Keratinocyte (primary cell): ENCODE results near the gene ETV3. TPM values are rescaled to one million over a fixed set of nuclear protein-coding genes. Genes with fewer than 3 reads are reported as not detected.
A peak's percentile ranks its signal among the peaks of the same experiment; 100 is the strongest.

Experiments
- DNase-seq: peaks from one replicate; pipeline ENCODE4 v3.0.0-alpha.2; 2011; ENCODE audit warnings: low read depth, missing footprints, low spot score
- FAIRE-seq: peaks from 2 replicates; lab custom pipeline; 2011; peaks lifted over from hg19 to GRCh38; lab: Jason Lieb, UNC
- H2AFZ ChIP-seq: 2 replicates; pipeline ENCODE4 v1.6.0; 2012; ENCODE audit warnings: low read length, control low read depth, inconsistent platforms; ENCODE audit not compliant: control insufficient read depth
- H3K27ac ChIP-seq: 2 replicates; pipeline ENCODE4 v1.5.1; 2011; ENCODE audit warnings: low read length; ENCODE audit not compliant: control insufficient read depth, insufficient read depth
- H3K27me3 ChIP-seq: 3 replicates; pipeline ENCODE4 v1.6.0; 2011; ENCODE audit warnings: low read length; ENCODE audit not compliant: control insufficient read depth, insufficient read depth; ENCODE audit errors: extremely low read depth
- H3K36me3 ChIP-seq, 2 experiments: 2 replicates in 1 of 2; 3 replicates in 1 of 2; pipeline ENCODE4 v1.5.1; 2011; ENCODE audit warnings: low read length in 2 of 2, mild to moderate bottlenecking in 1 of 2; ENCODE audit not compliant: control insufficient read depth in 2 of 2, insufficient read depth in 2 of 2; ENCODE audit errors: extremely low read depth in 1 of 2
- H3K4me1 ChIP-seq: 3 replicates; pipeline ENCODE4 v1.5.1; 2011; ENCODE audit warnings: low read length; ENCODE audit not compliant: control insufficient read depth, insufficient read depth; ENCODE audit errors: extremely low read depth
- H3K4me2 ChIP-seq: 3 replicates; pipeline ENCODE4 v1.6.0; 2011; ENCODE audit warnings: low read depth, low read length; ENCODE audit not compliant: control insufficient read depth, insufficient read depth; ENCODE audit errors: extremely low read depth
- H3K4me3 ChIP-seq, 3 experiments: fragments of 200-600 bp in 1 of 3; sonication (generic) in 1 of 3; 2 replicates in 2 of 3; 3 replicates in 1 of 3; pipeline ENCODE4 v1.5.1; 2011 to 2016; ENCODE audit warnings: low read length in 3 of 3, mild to moderate bottlenecking in 3 of 3, control low read depth in 2 of 3, inconsistent platforms in 1 of 3, low read depth in 1 of 3, mixed read lengths in 1 of 3, mixed run types in 1 of 3, moderate library complexity in 1 of 3; ENCODE audit not compliant: control insufficient read depth in 2 of 3, insufficient read depth in 2 of 3; ENCODE audit errors: extremely low read depth in 1 of 3
- H3K79me2 ChIP-seq: 2 replicates; pipeline ENCODE4 v1.6.0; 2012; ENCODE audit warnings: low read length; ENCODE audit not compliant: control insufficient read depth, insufficient read depth
- H3K9ac ChIP-seq: 3 replicates; pipeline ENCODE4 v1.6.0; 2011; ENCODE audit warnings: low read length; ENCODE audit not compliant: control insufficient read depth, insufficient read depth; ENCODE audit errors: extremely low read depth
- H3K9me1 ChIP-seq: 3 replicates; pipeline ENCODE4 v1.6.0; 2011; ENCODE audit warnings: low read length; ENCODE audit not compliant: control insufficient read depth, insufficient read depth; ENCODE audit errors: extremely low read depth
- H3K9me3 ChIP-seq: 2 replicates; pipeline ENCODE4 v1.5.1; 2012; ENCODE audit warnings: low read depth, low read length; ENCODE audit not compliant: control insufficient read depth
- H4K20me1 ChIP-seq: 3 replicates; pipeline ENCODE4 v1.6.0; 2011; ENCODE audit warnings: low read length; ENCODE audit not compliant: control insufficient read depth, insufficient read depth; ENCODE audit errors: extremely low read depth
- EZH2 ChIP-seq: IDR thresholded peaks from one replicate; pipeline ENCODE4 v1.6.1; 2012; ENCODE audit warnings: inconsistent platforms, mild to moderate bottlenecking, low read length, moderate library complexity
- dilution Hi-C: fragments of 300-500 bp; cut with MboI; formaldehyde crosslinking; loops from one replicate; pipeline ENCODE4 v1.7.0; 2020; ENCODE audit warnings: low sequenced_read_pairs; ENCODE audit not compliant: extremely low pct_ligation_motif_present
- polyA minus RNA-seq, 3 experiments: library from RNA; depleted of rRNA, polyadenylated mRNA; stranded (reverse); fragments of >200 nt; gene quantifications; 1 replicate in 1 of 3; 2 replicates in 1 of 3; 3 replicates in 1 of 3; pipeline ENCODE4 v1.2.3, GENCODE V29; 2011
- polyA plus RNA-seq, 5 experiments: library from polyadenylated mRNA; depleted of rRNA in 3 of 5; stranded (reverse) in 3 of 5; stranded (forward) in 1 of 5; unstranded in 1 of 5; fragments of >200 nt; gene quantifications; 1 replicate in 1 of 5; 2 replicates in 3 of 5; 3 replicates in 1 of 5; pipeline versions ENCODE4 v1.2.1 to v1.2.3, GENCODE V29; 2011 to 2012; ENCODE audit warnings: missing spikeins in 2 of 5, low read depth in 1 of 5, low replicate concordance in 1 of 5
- TF ChIP-seq, protein P1 (sequence below), 3 experiments: IDR thresholded peaks in 1 of 3; conservative IDR thresholded peaks in 1 of 3; optimal IDR thresholded peaks in 1 of 3; 2 replicates in 2 of 3; 3 replicates in 1 of 3; pipeline versions ENCODE3 to v1.5.1; 2011; ENCODE audit warnings: low read length in 3 of 3, mild to moderate bottlenecking in 3 of 3, moderate library complexity in 2 of 3, control low read depth in 1 of 3, inconsistent platforms in 1 of 3; ENCODE audit not compliant: insufficient read depth in 2 of 3; ENCODE audit errors: extremely low read depth in 1 of 3

The ETV3 gene
- polyA plus RNA-seq (16.7 to 22.3 TPM (median 21.2 TPM) in 3 replicates), polyA minus RNA-seq (23.1 to 53.1 TPM (median 42.1 TPM) in 3 replicates)
- 16.0 TPM for polyA plus RNA-seq (2011; ENCODE audit: low read depth)
- 11.0 and 14.0 TPM in 2 replicates for polyA plus RNA-seq (2011; cell fraction: cytosol; rRNA removed)
- 34.6 and 39.9 TPM in 2 replicates for polyA plus RNA-seq (2011; cell fraction: nucleus; rRNA removed)
- polyA plus RNA-seq (2012; ENCODE audit: low replicate concordance), result 20.3 and 25.8 TPM in 2 replicates
- 25.3 TPM for polyA minus RNA-seq (2011; cell fraction: cytosol; rRNA and poly(A)+ RNA removed)
- polyA minus RNA-seq (2011; cell fraction: nucleus; rRNA and poly(A)+ RNA removed), result 31.2 and 45.8 TPM in 2 replicates

DNA sequence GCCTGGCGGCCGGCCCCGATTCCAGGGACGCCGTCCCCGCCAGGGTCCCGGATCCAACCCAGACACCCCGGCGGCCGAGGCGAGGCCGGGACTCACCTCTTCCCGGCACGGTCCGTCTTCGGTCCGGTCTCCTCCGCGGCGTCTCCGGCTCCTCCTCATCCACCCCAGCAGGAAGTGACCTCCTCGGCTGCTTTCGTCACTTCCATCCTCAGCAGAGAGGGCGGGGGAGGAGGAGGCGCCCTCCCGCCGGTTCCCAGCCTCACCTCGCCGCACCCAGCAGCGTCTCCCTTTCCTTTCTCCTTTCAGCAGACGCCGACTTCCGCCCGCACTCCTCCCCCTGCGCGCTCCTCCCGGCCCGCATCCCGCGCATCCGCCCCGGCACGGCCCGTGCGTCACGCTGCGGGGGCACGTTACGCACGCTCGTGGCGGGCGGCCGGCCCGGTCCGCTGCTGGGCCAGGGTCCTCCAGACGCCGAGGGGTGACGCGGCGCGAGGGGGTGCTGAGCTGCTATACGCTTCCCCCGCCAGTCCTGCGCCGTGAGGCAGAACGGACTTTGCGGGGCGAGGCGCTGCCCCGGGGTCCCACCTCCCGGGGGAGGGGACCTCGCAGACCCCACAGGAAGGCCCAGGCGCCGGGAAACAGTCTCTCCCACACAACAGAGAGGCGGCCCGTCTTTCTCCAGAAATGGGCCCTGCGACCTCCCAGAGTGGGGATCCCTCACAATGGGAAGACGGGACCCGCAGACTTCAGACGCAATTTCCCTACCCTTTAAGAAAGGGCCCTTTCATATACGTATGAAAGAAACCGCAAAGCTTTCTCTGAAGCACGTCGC is at the start of gene ETV3:
ETV3 (minus strand) TSS at position 176 of the 832 bp plus-strand sequence. CDS start 2,043 bp downstream, outside the sequence.
- H4K20me1 ChIP-seq, result no peaks in the 10 kb centered on the region
- H3K9me3 ChIP-seq, result no peaks in the 10 kb centered on the region
- peak within 1 kb of the TSS; percentile 84 for H3K27ac ChIP-seq
- DNase-seq (peak; percentile 57), FAIRE-seq (no peak)
- H3K9ac ChIP-seq, result peak within 1 kb of the TSS; percentile 92
- TF ChIP-seq, protein P1, sequence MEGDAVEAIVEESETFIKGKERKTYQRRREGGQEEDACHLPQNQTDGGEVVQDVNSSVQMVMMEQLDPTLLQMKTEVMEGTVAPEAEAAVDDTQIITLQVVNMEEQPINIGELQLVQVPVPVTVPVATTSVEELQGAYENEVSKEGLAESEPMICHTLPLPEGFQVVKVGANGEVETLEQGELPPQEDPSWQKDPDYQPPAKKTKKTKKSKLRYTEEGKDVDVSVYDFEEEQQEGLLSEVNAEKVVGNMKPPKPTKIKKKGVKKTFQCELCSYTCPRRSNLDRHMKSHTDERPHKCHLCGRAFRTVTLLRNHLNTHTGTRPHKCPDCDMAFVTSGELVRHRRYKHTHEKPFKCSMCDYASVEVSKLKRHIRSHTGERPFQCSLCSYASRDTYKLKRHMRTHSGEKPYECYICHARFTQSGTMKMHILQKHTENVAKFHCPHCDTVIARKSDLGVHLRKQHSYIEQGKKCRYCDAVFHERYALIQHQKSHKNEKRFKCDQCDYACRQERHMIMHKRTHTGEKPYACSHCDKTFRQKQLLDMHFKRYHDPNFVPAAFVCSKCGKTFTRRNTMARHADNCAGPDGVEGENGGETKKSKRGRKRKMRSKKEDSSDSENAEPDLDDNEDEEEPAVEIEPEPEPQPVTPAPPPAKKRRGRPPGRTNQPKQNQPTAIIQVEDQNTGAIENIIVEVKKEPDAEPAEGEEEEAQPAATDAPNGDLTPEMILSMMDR (optimal IDR thresholded peaks at IDR 0.05 in 1 of 3, IDR thresholded peaks at IDR 0.05 in 1 of 3, conservative IDR thresholded peaks at IDR 0.05 in 1 of 3; ENCODE audit: extremely low read depth in 1 of 3, insufficient read depth in 2 of 3, low read length in 3 of 3), result no peak
- no peak for TF ChIP-seq EZH2
- peaks cover 41% of the 10 kb centered on the region for H3K4me1 ChIP-seq
- dilution Hi-C loops, result no loop called here
- H3K27me3 ChIP-seq, result no peaks in the 10 kb centered on the region
- peak within 1 kb of the TSS; percentile 79 to 96 (median 86) for H3K4me3 ChIP-seq
- H2AFZ ChIP-seq, result peak within 1 kb of the TSS; percentile 29
- H3K79me2 ChIP-seq, result peaks cover 40% of the 10 kb centered on the region
- H3K9me1 ChIP-seq, result no peaks in the 10 kb centered on the region
- peak within 1 kb of the TSS; percentile 92 for H3K4me2 ChIP-seq
- H3K36me3 ChIP-seq, result peaks cover 6 to 7% of the 10 kb centered on the region in 2 experiments

DNA sequence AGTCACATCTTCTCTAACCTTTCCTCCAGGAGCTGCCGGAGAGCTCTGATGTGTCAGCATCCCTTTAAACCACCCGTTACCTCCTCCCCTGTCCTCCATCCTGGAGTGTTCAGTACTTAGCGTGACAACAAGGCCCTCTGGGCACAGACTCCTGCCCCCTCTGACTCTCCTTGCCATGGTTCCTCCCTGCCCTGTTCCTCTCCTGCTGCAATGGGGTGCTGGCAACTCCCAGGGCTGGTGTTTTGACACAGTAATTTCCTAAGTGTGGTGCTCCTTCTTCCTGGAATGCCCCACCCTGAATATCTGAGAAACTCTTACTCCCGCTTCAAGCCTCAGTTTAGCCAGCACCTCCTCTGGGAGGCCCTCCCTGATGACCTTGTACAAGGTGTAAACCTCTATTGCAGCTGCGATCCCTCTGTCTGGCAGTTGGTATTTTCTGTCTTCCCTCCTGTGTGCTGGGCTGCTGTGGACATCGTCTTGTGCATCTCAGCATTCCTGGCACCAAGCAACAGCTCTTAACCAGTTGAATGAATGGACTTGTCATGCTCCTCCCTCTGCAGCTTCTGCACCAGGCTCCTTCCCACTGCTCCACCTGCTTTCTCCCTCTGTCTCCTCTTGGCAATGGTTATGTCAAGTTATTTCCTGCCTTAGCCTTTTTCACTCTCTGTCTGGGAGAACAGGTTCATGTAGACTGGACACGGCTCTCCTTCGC is 48.2 kb upstream of the ETV3 start:
- dilution Hi-C loops, result no loop called here
- Histone ChIP-seq H3K9me3 (no peaks in the 10 kb centered on the region), H4K20me1 (no peaks in the 10 kb centered on the region), H3K9me1 (no peaks in the 10 kb centered on the region), H3K9ac (no peak overlapping the region), H2AFZ (no peak overlapping the region), H3K79me2 (no peaks in the 10 kb centered on the region), H3K27me3 (peaks cover 9% of the 10 kb centered on the region), H3K4me2 (no peak overlapping the region), H3K27ac (no peak overlapping the region), H3K4me1 (peaks cover 9% of the 10 kb centered on the region), H3K36me3 (no peaks in the 10 kb centered on the region), H3K4me3 (no peak overlapping the region)
- FAIRE-seq (no peak), DNase-seq (no peak)
- TF ChIP-seq, protein P1 (optimal IDR thresholded peaks at IDR 0.05 in 1 of 3, IDR thresholded peaks at IDR 0.05 in 1 of 3, conservative IDR thresholded peaks at IDR 0.05 in 1 of 3; ENCODE audit: extremely low read depth in 1 of 3, insufficient read depth in 2 of 3, low read length in 3 of 3), result no peak
- TF ChIP-seq EZH2, result no peak
